Fibroblast of upper back skin (primary cell): ENCODE data around the gene KEAP1.
"Not testable (repeated sequence)": the region's sequence is repeated elsewhere in the genome, so short reads cannot be mapped to it uniquely, and the experiment has no call there.

Experiments
- DNase-seq: peaks from one replicate; pipeline ENCODE4 v3.0.0-alpha.2; 2013

KEAP1 gene

GRCh38 chr19:10503002-10503789, at the start of gene KEAP1:
KEAP1 (minus strand) TSS chr19:10503356; CDS start chr19:10500033, 3,323 bp downstream.
- peak; percentile 16 for DNase-seq

GRCh38 chr19:10552510-10553053, 49.4 kb upstream of the KEAP1 start:
- peak; percentile 13 for DNase-seq

- peak; percentile 17 for DNase-seq
These were observed 48.6 kb upstream of the KEAP1 start for GRCh38 chr19:10551698-10552301.

- not testable (repeated sequence) for DNase-seq
These were observed 47.9 kb upstream of the KEAP1 start for GRCh38 chr19:10551006-10551405.

- DNase-seq, result no peak
These were observed 47.2 kb upstream of the KEAP1 start for GRCh38 chr19:10550336-10550735.

GRCh38 chr19:10549733-10550132, 46.6 kb upstream of the KEAP1 start:
- no peak for DNase-seq

- no peak for DNase-seq
These were observed 45.7 kb upstream of the KEAP1 start for GRCh38 chr19:10548746-10549276.

GRCh38 chr19:10546817-10547216, 43.7 kb upstream of the KEAP1 start:
- DNase-seq, result no peak

GRCh38 chr19:10544753-10545251, 41.6 kb upstream of the KEAP1 start:
- no peak for DNase-seq

GRCh38 chr19:10544242-10544752, 41.1 kb upstream of the KEAP1 start:
- DNase-seq, result no peak

GRCh38 chr19:10543420-10544241, 40.5 kb upstream of the KEAP1 start, which contains the start of gene ATG4D:
ATG4D (plus strand) TSS chr19:10543904; CDS start chr19:10544091, 187 bp downstream.
- peak; percentile 53 for DNase-seq

GRCh38 chr19:10543059-10543419, 39.9 kb upstream of the KEAP1 start:
- no peak for DNase-seq

GRCh38 chr19:10539016-10539415, 35.9 kb upstream of the KEAP1 start:
- not testable (repeated sequence) for DNase-seq

- DNase-seq, result no peak
These were observed 35.2 kb upstream of the KEAP1 start for GRCh38 chr19:10538204-10538983.

GRCh38 chr19:10537668-10538067, 34.5 kb upstream of the KEAP1 start:
- DNase-seq, result no peak

- DNase-seq, result no peak
These were observed 32.5 kb upstream of the KEAP1 start for GRCh38 chr19:10535613-10536012.

GRCh38 chr19:10533646-10534386, 30.7 kb upstream of the KEAP1 start:
- peak; percentile 88 for DNase-seq

GRCh38 chr19:10532457-10532856, 29.3 kb upstream of the KEAP1 start:
- DNase-seq, result no peak

- not testable (repeated sequence) for DNase-seq
These were observed 23.7 kb upstream of the KEAP1 start for GRCh38 chr19:10526887-10527286.

- DNase-seq, result no peak
These were observed 22.5 kb upstream of the KEAP1 start for GRCh38 chr19:10525636-10526035.

GRCh38 chr19:10523135-10523636, 20.0 kb upstream of the KEAP1 start:
- no peak for DNase-seq
